Endothelial cell of umbilical vein (primary cell): ENCODE measurements around the gene FAM53A. TPM values are rescaled to one million over a fixed set of nuclear protein-coding genes. Genes with fewer than 3 reads are reported as not detected.

Source experiments
- BruUV-seq: library from RNA; stranded (reverse); fragments of 400-500 nt; replicated peaks from 2 replicates; lab custom pipeline; 2021; lab: Mats Ljungman, UMichigan
- CTCF ChIA-PET: fragments of 300-600, 350-600 bp; sonication (Branson Sonifier 250); formaldehyde crosslinking; loops from one replicate; lab custom pipeline; 2021; ENCODE audit warnings: antibody characterized with exemption, inconsistent platforms; lab: Charles Lee
- POLR2A ChIA-PET: fragments of 300-600, 350-600 bp; sonication (Branson Sonifier 250); formaldehyde crosslinking; loops from one replicate; lab custom pipeline; 2021; ENCODE audit warnings: antibody characterized with exemption, inconsistent platforms; lab: Charles Lee
- DNase-seq: peaks from one replicate; pipeline ENCODE4 v3.0.0-alpha.2; 2011; ENCODE audit warnings: low read depth, low spot score
- FAIRE-seq: peaks from 2 replicates; lab custom pipeline; 2011; peaks lifted over from hg19 to GRCh38; lab: Jason Lieb, UNC
- H2AFZ ChIP-seq: 2 replicates; pipeline ENCODE4 v1.6.0; 2012; ENCODE audit warnings: low read depth, low read length, control low read depth, inconsistent platforms
- H3K27ac ChIP-seq: 2 replicates; pipeline ENCODE4 v1.5.1; 2011; ENCODE audit warnings: low read depth, mild to moderate bottlenecking, control low read depth, low read length, moderate library complexity; ENCODE audit not compliant: insufficient read depth
- H3K27me3 ChIP-seq, 2 experiments: 2 replicates each; pipeline versions ENCODE4 v1.6.0 to v1.6.1; 2011; ENCODE audit warnings: low read length in 2 of 2, mixed read lengths in 1 of 2; ENCODE audit not compliant: control insufficient read depth in 2 of 2, insufficient read depth in 2 of 2
- H3K36me3 ChIP-seq, 2 experiments: 2 replicates in 1 of 2; 3 replicates in 1 of 2; pipeline ENCODE4 v1.5.1; 2011; ENCODE audit warnings: low read length in 2 of 2, mild to moderate bottlenecking in 1 of 2, moderate library complexity in 1 of 2; ENCODE audit not compliant: control insufficient read depth in 2 of 2, insufficient read depth in 2 of 2; ENCODE audit errors: extremely low read depth in 1 of 2
- H3K4me1 ChIP-seq: 3 replicates; pipeline ENCODE4 v1.5.1; 2011; ENCODE audit warnings: mild to moderate bottlenecking, low read length; ENCODE audit not compliant: control insufficient read depth, insufficient read depth; ENCODE audit errors: extremely low read depth
- H3K4me2 ChIP-seq: 2 replicates; pipeline ENCODE4 v1.6.1; 2011; ENCODE audit warnings: low read length, control low read depth, mixed read lengths; ENCODE audit not compliant: insufficient read depth
- H3K4me3 ChIP-seq, 3 experiments: fragments of 200-600 bp in 1 of 3; sonication (generic), shearing (Covaris generic) in 1 of 3; replicated peaks in 1 of 3; 2 replicates each; pipeline ENCODE4 v1.5.1; 2011 to 2016; ENCODE audit warnings: control low read depth in 3 of 3, low read length in 3 of 3, mild to moderate bottlenecking in 2 of 3, inconsistent platforms in 1 of 3, low read depth in 1 of 3, moderate library complexity in 1 of 3; ENCODE audit not compliant: insufficient read depth in 1 of 3
- H3K79me2 ChIP-seq: 2 replicates; pipeline ENCODE4 v1.6.0; 2012; ENCODE audit warnings: low read length, inconsistent platforms; ENCODE audit not compliant: control insufficient read depth, insufficient read depth
- H3K9ac ChIP-seq: replicated peaks from 2 replicates; pipeline ENCODE3; 2011; ENCODE audit warnings: low read length, control low read depth; ENCODE audit not compliant: insufficient read depth; ENCODE audit errors: extremely low read depth
- H3K9me1 ChIP-seq: replicated peaks from 3 replicates; pipeline ENCODE4 v1.6.0; 2011; ENCODE audit warnings: mild to moderate bottlenecking, low read length; ENCODE audit not compliant: control insufficient read depth, insufficient read depth; ENCODE audit errors: extremely low read depth
- H3K9me3 ChIP-seq: replicated peaks from 2 replicates; pipeline ENCODE4 v1.5.1; 2012; ENCODE audit warnings: low read length, inconsistent platforms; ENCODE audit not compliant: control insufficient read depth, insufficient read depth
- H4K20me1 ChIP-seq: replicated peaks from 2 replicates; pipeline ENCODE3; 2011; ENCODE audit warnings: mild to moderate bottlenecking, low read length; ENCODE audit not compliant: control insufficient read depth, insufficient read depth; ENCODE audit errors: extremely low read depth
- CTCF ChIP-seq, 2 donors: IDR thresholded peaks; 1 replicate in 1 of 2; 2 replicates in 1 of 2; pipeline ENCODE4 v1.5.1; 2011; ENCODE audit warnings: low read length in 2 of 2, mild to moderate bottlenecking in 2 of 2, moderate library complexity in 2 of 2, control low read depth in 1 of 2, inconsistent platforms in 1 of 2, low read depth in 1 of 2; ENCODE audit not compliant: insufficient read depth in 1 of 2; ENCODE audit errors: extremely low read depth in 1 of 2
- EZH2 ChIP-seq: IDR thresholded peaks from 2 replicates; pipeline ENCODE4 v1.6.1; 2012; ENCODE audit warnings: borderline replicate concordance, low read depth, mild to moderate bottlenecking, moderate library complexity, low read length, inconsistent platforms; ENCODE audit not compliant: severe bottlenecking
- FOS ChIP-seq: IDR thresholded peaks from 2 replicates; pipeline ENCODE4 v1.6.1; 2011; ENCODE audit warnings: mild to moderate bottlenecking, low read length, moderate library complexity, borderline replicate concordance; ENCODE audit not compliant: insufficient read depth
- GATA2 ChIP-seq: IDR thresholded peaks from 2 replicates; pipeline ENCODE4 v1.7.0; 2011; ENCODE audit warnings: low read depth, mild to moderate bottlenecking, moderate library complexity, mixed read lengths, low read length; ENCODE audit not compliant: insufficient read length, insufficient read depth
- JUN ChIP-seq: IDR thresholded peaks from 2 replicates; pipeline ENCODE4 v1.6.1; 2011; ENCODE audit warnings: borderline replicate concordance, low read depth; ENCODE audit not compliant: insufficient read length, insufficient read depth
- MAX ChIP-seq: IDR thresholded peaks from 2 replicates; pipeline ENCODE4 v1.6.1; 2011; ENCODE audit not compliant: insufficient read depth, insufficient read length
- MYC ChIP-seq: IDR thresholded peaks from one replicate; pipeline ENCODE4 v1.6.1; 2011; ENCODE audit warnings: mild to moderate bottlenecking, low read depth, low read length
- POLR2A ChIP-seq: IDR thresholded peaks from 2 replicates; pipeline ENCODE4 v1.6.1; 2012; ENCODE audit warnings: low read depth, mild to moderate bottlenecking, control low read depth, low read length
- POLR2AphosphoS5 ChIP-seq: IDR thresholded peaks from 2 replicates; pipeline ENCODE4 v1.6.1; 2012; ENCODE audit warnings: low read depth, mild to moderate bottlenecking, control low read depth, low read length, moderate library complexity; ENCODE audit not compliant: insufficient read depth
- dilution Hi-C: fragments of 300-500 bp; cut with MboI; formaldehyde crosslinking; loops from one replicate; pipeline ENCODE4 v1.15.0; 2019; ENCODE audit warnings: low sequenced_read_pairs; ENCODE audit not compliant: extremely low pct_ligation_motif_present
- intact Hi-C: fragments of 100-400 bp; cut with micrococcal nuclease; formaldehyde crosslinking; loops from one replicate; pipeline ENCODE4 v1.10.0; 2022
- polyA plus RNA-seq, 4 experiments: library from polyadenylated mRNA; depleted of rRNA in 3 of 4; stranded (reverse) in 3 of 4; unstranded in 1 of 4; fragments of >200 nt; gene quantifications; 2 replicates each; pipeline versions ENCODE4 v1.2.1 to v1.2.3, GENCODE V29; 2011 to 2012; ENCODE audit warnings: missing spikeins in 1 of 4
- total RNA-seq: library from RNA; stranded (reverse); gene quantifications from 2 replicates; pipeline ENCODE4 v1.2.3, GENCODE V29; 2021

Gene FAM53A
- total and polyA plus RNA-seq, 2 donors (not counting 3 experiments of a cell fraction or from before 2014, with no cell fraction given), result 1.3 to 1.7 TPM

DNA sequence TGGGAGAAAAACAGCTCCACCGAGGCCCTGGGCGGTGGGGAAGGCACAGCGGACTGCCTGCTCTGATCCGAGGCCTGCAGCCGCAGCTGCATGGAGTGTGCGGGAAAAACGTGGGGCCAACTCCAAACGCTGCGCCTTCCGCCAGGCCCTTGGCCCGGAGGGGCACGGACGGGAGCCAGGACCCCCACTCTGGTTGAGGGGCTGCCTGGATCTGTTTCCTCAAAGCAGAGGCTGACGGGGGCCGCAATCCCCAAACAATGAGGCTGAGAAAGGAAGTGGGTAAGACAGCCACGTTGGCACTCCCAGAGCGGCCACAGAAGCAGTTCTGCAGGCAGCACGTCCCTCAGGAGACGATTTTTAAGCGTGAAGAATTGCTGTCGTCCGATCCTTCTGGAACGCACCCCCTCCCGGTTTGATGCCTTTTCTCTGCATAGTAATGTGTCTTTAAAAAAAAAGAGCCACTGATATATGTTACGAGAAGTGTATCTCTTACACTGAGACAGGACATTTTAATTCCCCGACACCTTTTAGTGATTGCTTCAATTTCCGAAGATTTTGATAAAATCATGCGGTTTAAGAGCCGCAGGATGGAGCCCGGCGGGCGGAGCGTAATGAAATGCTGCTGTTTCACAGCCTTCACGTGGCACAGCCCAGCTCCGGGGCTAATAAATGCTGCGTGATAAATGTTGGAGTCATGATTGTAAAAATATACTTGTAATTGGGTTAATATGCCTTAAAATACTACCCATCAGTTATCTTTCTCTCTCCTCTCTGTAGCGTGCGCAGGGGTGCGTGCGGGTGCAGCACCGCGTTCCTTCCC lies 85.7 kb downstream of the FAM53A start:
- CTCF ChIA-PET, result no interaction called here
- Histone ChIP-seq H2AFZ (no peak overlapping the region), H3K36me3 (no peaks in the 10 kb centered on the region), H3K9me3 (no peaks in the 10 kb centered on the region), H3K9me1 (no peaks in the 10 kb centered on the region), H3K4me3 (no peak overlapping the region), H3K79me2 (no peaks in the 10 kb centered on the region), H3K4me2 (no peak overlapping the region), H3K4me1 (no peaks in the 10 kb centered on the region), H3K27ac (no peak overlapping the region), H4K20me1 (no peaks in the 10 kb centered on the region), H3K27me3 (no peaks in the 10 kb centered on the region), H3K9ac (no peak overlapping the region)
- DNase-seq, result no peak
- dilution Hi-C loops, result no loop called here
- intact Hi-C loops, result no loop called here
- no TSS peak for BruUV-seq
- TF ChIP-seq MAX (no peak), GATA2 (no peak), POLR2A (no peak), JUN (no peak)
- no peak for FAIRE-seq
- POLR2A ChIA-PET, result no interaction called here

- Histone ChIP-seq H3K9me1 (no peaks in the 10 kb centered on the region), H3K9me3 (no peaks in the 10 kb centered on the region), H3K27me3 (no peaks in the 10 kb centered on the region), H3K9ac (no peak overlapping the region), H3K36me3 (no peaks in the 10 kb centered on the region), H3K4me1 (no peaks in the 10 kb centered on the region), H3K4me2 (no peak overlapping the region), H3K27ac (no peak overlapping the region), H3K4me3 (no peak overlapping the region), H4K20me1 (no peaks in the 10 kb centered on the region), H2AFZ (no peak overlapping the region), H3K79me2 (no peaks in the 10 kb centered on the region)
- dilution Hi-C loops (no loop called here), intact Hi-C loops (no loop called here)
- BruUV-seq, result no TSS peak
- no peak for DNase-seq
- no peak for TF ChIP-seq POLR2AphosphoS5
- no peak for TF ChIP-seq GATA2
- TF ChIP-seq MYC, result no peak
- no peak for TF ChIP-seq EZH2
- TF ChIP-seq MAX, result no peak
- no peak for TF ChIP-seq FOS
- no peak for TF ChIP-seq POLR2A
- TF ChIP-seq CTCF (IDR thresholded peaks at IDR 0.05; ENCODE audit: extremely low read depth in 1 of 2, insufficient read depth in 1 of 2, low read depth in 1 of 2, low read length in 2 of 2), result no peak
- no peak for TF ChIP-seq JUN
- ChIA-PET CTCF (no interaction called here), POLR2A (no interaction called here)
- FAIRE-seq, result no peak
Observed at GRCh38 chr4:1597021-1597931, 86.8 kb downstream of the FAM53A start.
